ENCODE results near the gene SOX5.

The SOX5 gene

DNA sequence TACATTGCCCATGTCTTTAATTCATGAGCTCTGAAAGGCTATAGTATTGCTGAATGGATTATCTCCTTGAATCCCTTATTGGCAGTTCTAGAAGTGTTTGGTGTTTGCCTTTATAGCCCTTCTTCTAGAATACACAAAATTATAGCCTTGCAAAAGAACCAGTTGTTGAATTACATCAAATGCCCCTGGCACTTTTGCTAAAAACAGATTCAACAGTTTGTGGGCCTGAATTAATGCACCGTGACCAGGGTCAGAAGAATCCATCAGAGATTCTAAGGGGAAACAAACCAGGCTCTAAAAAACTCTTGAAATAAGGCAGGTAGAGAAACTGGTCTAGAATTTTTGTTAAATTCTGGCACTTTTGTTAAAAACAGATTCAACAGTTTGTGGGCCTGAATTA, 197.8 kb downstream of the SOX5 start:
- peaks cover 40% of the 10 kb centered on the region for H3K4me1 ChIP-seq (ENCODE audit: control insufficient read depth, insufficient read depth, low read length)
- WGBS, 2 experiments: 96 to 97% methylated on average over 1 of the region's 1 CpG
- H3K36me3 ChIP-seq (ENCODE audit: control insufficient read depth, insufficient read depth, low read length): peaks cover 13% of the 10 kb centered on the region
- no peak overlapping the region for H3K27ac ChIP-seq (ENCODE audit: insufficient read depth, low read depth, low read length, poor library complexity, severe bottlenecking)
- H3K27me3 ChIP-seq (ENCODE audit: control insufficient read depth, insufficient read depth, low read length, poor library complexity, severe bottlenecking): no peaks in the 10 kb centered on the region
- no peaks in the 10 kb centered on the region for H3K9me3 ChIP-seq (ENCODE audit: control insufficient read depth, low read length)
- no peak overlapping the region for H3K4me3 ChIP-seq (ENCODE audit: insufficient read depth, low read depth, low read length)

GRCh38 chr12:23750923-23751322, 198.5 kb downstream of the SOX5 start:
- 100% methylated on average over 2 of the region's 3 CpGs; no CpG with 5 or more reads in 1 of the 2 experiments for WGBS, 2 experiments
- Histone ChIP-seq H3K4me1 (ENCODE audit: control insufficient read depth, insufficient read depth, low read length) (peaks cover 33% of the 10 kb centered on the region), H3K27ac (ENCODE audit: insufficient read depth, low read depth, low read length, poor library complexity, severe bottlenecking) (no peak overlapping the region), H3K9me3 (ENCODE audit: control insufficient read depth, low read length) (no peaks in the 10 kb centered on the region), H3K36me3 (ENCODE audit: control insufficient read depth, insufficient read depth, low read length) (peaks cover 13% of the 10 kb centered on the region), H3K27me3 (ENCODE audit: control insufficient read depth, insufficient read depth, low read length, poor library complexity, severe bottlenecking) (no peaks in the 10 kb centered on the region), H3K4me3 (ENCODE audit: insufficient read depth, low read depth, low read length) (no peak overlapping the region)

DNA sequence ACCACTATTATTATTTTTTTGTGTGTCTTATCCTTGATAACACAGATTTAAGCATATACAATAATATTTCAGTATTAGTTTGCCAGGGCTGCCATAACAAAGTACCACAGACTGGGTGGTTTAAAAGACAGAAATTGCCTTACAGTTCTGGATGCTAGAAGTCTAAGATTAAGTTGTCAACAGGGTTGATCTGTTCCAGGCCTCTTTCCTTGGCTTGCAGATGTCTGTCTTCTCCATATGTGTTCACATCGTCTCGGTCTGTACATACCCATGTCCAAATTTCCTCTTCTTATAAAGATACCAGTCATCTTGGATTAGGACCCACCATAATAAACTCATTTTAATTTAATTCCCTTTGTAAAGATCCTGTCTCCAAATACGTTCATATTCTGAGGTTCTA, 204.8 kb downstream of the SOX5 start:
- Histone ChIP-seq H3K27ac (ENCODE audit: insufficient read depth, low read depth, low read length, poor library complexity, severe bottlenecking) (no peak overlapping the region), H3K27me3 (ENCODE audit: control insufficient read depth, insufficient read depth, low read length, poor library complexity, severe bottlenecking) (no peaks in the 10 kb centered on the region), H3K9me3 (ENCODE audit: control insufficient read depth, low read length) (no peaks in the 10 kb centered on the region), H3K4me1 (ENCODE audit: control insufficient read depth, insufficient read depth, low read length) (no peaks in the 10 kb centered on the region), H3K36me3 (ENCODE audit: control insufficient read depth, insufficient read depth, low read length) (peaks cover 24% of the 10 kb centered on the region), H3K4me3 (ENCODE audit: insufficient read depth, low read depth, low read length) (no peak overlapping the region)
- WGBS, 2 experiments: 93 to 94% methylated on average over 2 of the region's 3 CpGs

DNA sequence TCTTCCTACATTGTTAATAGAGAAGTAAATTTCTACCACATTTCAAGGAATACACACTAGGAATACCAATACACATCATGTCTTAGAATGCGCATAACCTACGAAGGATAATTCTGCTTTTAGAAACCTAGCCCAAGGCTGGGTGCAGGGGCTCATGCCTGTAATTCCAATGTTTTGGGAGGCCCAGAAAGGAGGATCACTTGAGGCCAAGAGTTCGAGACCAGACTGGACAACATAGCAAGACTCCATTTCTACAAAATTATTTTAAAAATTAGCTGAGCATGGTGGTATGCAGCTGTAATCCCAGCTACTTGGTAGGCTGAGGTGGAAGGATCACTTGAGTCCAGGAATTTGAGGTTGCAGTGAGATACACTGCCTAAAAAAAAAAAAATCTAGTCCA, 206.9 kb downstream of the SOX5 start:
- H3K27me3 ChIP-seq (ENCODE audit: control insufficient read depth, insufficient read depth, low read length, poor library complexity, severe bottlenecking): no peaks in the 10 kb centered on the region
- 92 to 97% methylated on average over 3 of the region's 3 CpGs for WGBS, 2 experiments
- no peak overlapping the region for H3K27ac ChIP-seq (ENCODE audit: insufficient read depth, low read depth, low read length, poor library complexity, severe bottlenecking)
- H3K4me1 ChIP-seq (ENCODE audit: control insufficient read depth, insufficient read depth, low read length): no peaks in the 10 kb centered on the region
- peaks cover 35% of the 10 kb centered on the region for H3K36me3 ChIP-seq (ENCODE audit: control insufficient read depth, insufficient read depth, low read length)
- H3K9me3 ChIP-seq (ENCODE audit: control insufficient read depth, low read length): no peaks in the 10 kb centered on the region
- H3K4me3 ChIP-seq (ENCODE audit: insufficient read depth, low read depth, low read length): no peak overlapping the region

- Histone ChIP-seq H3K4me3 (ENCODE audit: insufficient read depth, low read depth, low read length) (no peak overlapping the region), H3K4me1 (ENCODE audit: control insufficient read depth, insufficient read depth, low read length) (no peaks in the 10 kb centered on the region), H3K9me3 (ENCODE audit: control insufficient read depth, low read length) (no peaks in the 10 kb centered on the region), H3K27ac (ENCODE audit: insufficient read depth, low read depth, low read length, poor library complexity, severe bottlenecking) (no peak overlapping the region), H3K36me3 (ENCODE audit: control insufficient read depth, insufficient read depth, low read length) (peaks cover 7% of the 10 kb centered on the region), H3K27me3 (ENCODE audit: control insufficient read depth, insufficient read depth, low read length, poor library complexity, severe bottlenecking) (no peaks in the 10 kb centered on the region)
- 94 to 100% methylated on average over 1 to 3 of the region's 4 CpGs for WGBS, 2 experiments
Observed at GRCh38 chr12:23731493-23731892, 218.0 kb downstream of the SOX5 start.

GRCh38 chr12:23731035-23731434, 218.4 kb downstream of the SOX5 start:
- H3K4me3 ChIP-seq (ENCODE audit: insufficient read depth, low read depth, low read length): no peak overlapping the region

DNA sequence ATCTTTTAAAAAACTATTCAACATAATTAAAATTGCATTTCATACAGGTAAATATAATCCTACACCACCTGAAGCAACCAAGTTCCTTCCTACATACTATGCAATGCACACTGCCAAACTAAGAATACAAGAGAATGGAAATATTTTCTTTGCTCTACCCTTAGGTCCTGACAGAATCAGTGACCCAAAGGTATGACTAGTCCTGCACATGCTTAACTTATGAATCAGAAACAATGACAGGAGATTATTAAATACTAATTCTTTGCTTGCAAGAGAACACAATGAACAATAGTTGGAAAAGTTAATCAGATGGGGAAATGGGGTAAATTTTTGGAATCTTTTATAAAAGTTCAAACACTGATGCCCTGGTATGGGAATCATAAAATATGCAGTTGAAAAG, 220.1 kb downstream of the SOX5 start:
- Histone ChIP-seq H3K4me3 (ENCODE audit: insufficient read depth, low read depth, low read length) (no peak overlapping the region), H3K36me3 (ENCODE audit: control insufficient read depth, insufficient read depth, low read length) (peaks cover 7% of the 10 kb centered on the region), H3K4me1 (ENCODE audit: control insufficient read depth, insufficient read depth, low read length) (no peaks in the 10 kb centered on the region), H3K9me3 (ENCODE audit: control insufficient read depth, low read length) (no peaks in the 10 kb centered on the region), H3K27me3 (ENCODE audit: control insufficient read depth, insufficient read depth, low read length, poor library complexity, severe bottlenecking) (no peaks in the 10 kb centered on the region), H3K27ac (ENCODE audit: insufficient read depth, low read depth, low read length, poor library complexity, severe bottlenecking) (no peak overlapping the region)

More at GRCh38 chr12:23731035-23731434, 218.4 kb downstream of the SOX5 start:
- H3K27ac ChIP-seq (ENCODE audit: insufficient read depth, low read depth, low read length, poor library complexity, severe bottlenecking): no peak overlapping the region
- H3K27me3 ChIP-seq (ENCODE audit: control insufficient read depth, insufficient read depth, low read length, poor library complexity, severe bottlenecking): no peaks in the 10 kb centered on the region
- WGBS, 2 experiments: 94 to 100% methylated on average over 3 of the region's 3 CpGs
- H3K36me3 ChIP-seq (ENCODE audit: control insufficient read depth, insufficient read depth, low read length): peaks cover 7% of the 10 kb centered on the region
- no peaks in the 10 kb centered on the region for H3K4me1 ChIP-seq (ENCODE audit: control insufficient read depth, insufficient read depth, low read length)
- H3K9me3 ChIP-seq (ENCODE audit: control insufficient read depth, low read length): no peaks in the 10 kb centered on the region

DNA sequence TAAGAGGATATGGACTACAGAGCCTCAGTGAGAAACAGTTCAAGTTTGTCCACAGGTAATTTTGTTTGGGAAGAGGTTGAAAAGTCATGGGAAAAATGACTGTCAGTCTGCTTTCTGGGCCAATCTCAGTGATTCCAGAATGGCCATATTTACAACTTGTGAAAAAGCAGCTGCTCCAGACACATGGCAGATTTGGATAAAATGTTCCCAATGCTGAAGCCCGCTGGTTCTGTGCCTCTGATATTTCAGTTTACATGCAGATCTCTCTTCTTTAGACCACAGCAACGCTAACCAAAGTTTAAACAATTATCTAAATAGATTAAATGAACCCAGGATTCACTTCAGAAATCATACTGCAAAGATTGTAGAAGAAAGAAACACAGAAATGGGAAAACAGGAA, 222.8 kb downstream of the SOX5 start:
- H3K27ac ChIP-seq (ENCODE audit: insufficient read depth, low read depth, low read length, poor library complexity, severe bottlenecking): no peak overlapping the region
- no peaks in the 10 kb centered on the region for H3K9me3 ChIP-seq (ENCODE audit: control insufficient read depth, low read length)
- H3K4me1 ChIP-seq (ENCODE audit: control insufficient read depth, insufficient read depth, low read length): no peaks in the 10 kb centered on the region
- H3K4me3 ChIP-seq (ENCODE audit: insufficient read depth, low read depth, low read length): no peak overlapping the region
- WGBS, 2 experiments: 94 to 100% methylated on average over 1 to 2 of the region's 2 CpGs
- peaks cover 7% of the 10 kb centered on the region for H3K36me3 ChIP-seq (ENCODE audit: control insufficient read depth, insufficient read depth, low read length)
- no peaks in the 10 kb centered on the region for H3K27me3 ChIP-seq (ENCODE audit: control insufficient read depth, insufficient read depth, low read length, poor library complexity, severe bottlenecking)

GRCh38 chr12:23722655-23723054, 226.8 kb downstream of the SOX5 start:
- Histone ChIP-seq H3K36me3 (ENCODE audit: control insufficient read depth, insufficient read depth, low read length) (no peaks in the 10 kb centered on the region), H3K4me3 (ENCODE audit: insufficient read depth, low read depth, low read length) (no peak overlapping the region), H3K4me1 (ENCODE audit: control insufficient read depth, insufficient read depth, low read length) (no peaks in the 10 kb centered on the region), H3K9me3 (ENCODE audit: control insufficient read depth, low read length) (no peaks in the 10 kb centered on the region), H3K27me3 (ENCODE audit: control insufficient read depth, insufficient read depth, low read length, poor library complexity, severe bottlenecking) (no peaks in the 10 kb centered on the region), H3K27ac (ENCODE audit: insufficient read depth, low read depth, low read length, poor library complexity, severe bottlenecking) (no peak overlapping the region)
- WGBS, 2 experiments: 67 to 81% methylated on average over 7 of the region's 7 CpGs

DNA sequence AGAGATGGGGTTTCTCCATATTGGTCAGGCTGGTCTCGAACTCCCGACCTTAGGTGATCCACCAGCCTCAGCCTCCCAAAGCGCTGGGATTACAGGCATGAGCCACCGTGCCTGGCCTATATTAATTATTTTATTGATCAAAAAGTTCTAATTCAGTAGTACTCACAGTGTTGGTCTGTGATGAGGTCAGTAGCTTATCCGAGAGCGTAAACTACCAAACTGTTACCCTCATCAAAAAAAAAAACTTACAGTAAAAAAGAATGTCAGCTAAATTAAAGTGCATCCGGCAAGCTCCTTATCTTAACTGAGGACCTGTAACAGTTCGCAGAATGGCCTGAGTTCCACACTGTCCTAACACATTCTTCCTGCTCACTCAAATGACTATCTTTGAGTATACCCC, 228.2 kb downstream of the SOX5 start:
- H3K27ac ChIP-seq (ENCODE audit: insufficient read depth, low read depth, low read length, poor library complexity, severe bottlenecking): no peak overlapping the region
- no peak overlapping the region for H3K4me3 ChIP-seq (ENCODE audit: insufficient read depth, low read depth, low read length)
- H3K27me3 ChIP-seq (ENCODE audit: control insufficient read depth, insufficient read depth, low read length, poor library complexity, severe bottlenecking): no peaks in the 10 kb centered on the region
- H3K36me3 ChIP-seq (ENCODE audit: control insufficient read depth, insufficient read depth, low read length): no peaks in the 10 kb centered on the region
- H3K4me1 ChIP-seq (ENCODE audit: control insufficient read depth, insufficient read depth, low read length): no peaks in the 10 kb centered on the region
- H3K9me3 ChIP-seq (ENCODE audit: control insufficient read depth, low read length): no peaks in the 10 kb centered on the region
- 95 to 96% methylated on average over 8 of the region's 8 CpGs for WGBS, 2 experiments

- Histone ChIP-seq H3K9me3 (ENCODE audit: control insufficient read depth, low read length) (no peaks in the 10 kb centered on the region), H3K27me3 (ENCODE audit: control insufficient read depth, insufficient read depth, low read length, poor library complexity, severe bottlenecking) (no peaks in the 10 kb centered on the region), H3K4me3 (ENCODE audit: insufficient read depth, low read depth, low read length) (no peak overlapping the region), H3K36me3 (ENCODE audit: control insufficient read depth, insufficient read depth, low read length) (no peaks in the 10 kb centered on the region), H3K27ac (ENCODE audit: insufficient read depth, low read depth, low read length, poor library complexity, severe bottlenecking) (no peak overlapping the region), H3K4me1 (ENCODE audit: control insufficient read depth, insufficient read depth, low read length) (no peaks in the 10 kb centered on the region)
- 84 to 97% methylated on average over 2 of the region's 2 CpGs for WGBS, 2 experiments
Observed at GRCh38 chr12:23719493-23719892, 230.0 kb downstream of the SOX5 start.
